ENCODE data around the gene BPIFB2.

The BPIFB2 gene

DNA sequence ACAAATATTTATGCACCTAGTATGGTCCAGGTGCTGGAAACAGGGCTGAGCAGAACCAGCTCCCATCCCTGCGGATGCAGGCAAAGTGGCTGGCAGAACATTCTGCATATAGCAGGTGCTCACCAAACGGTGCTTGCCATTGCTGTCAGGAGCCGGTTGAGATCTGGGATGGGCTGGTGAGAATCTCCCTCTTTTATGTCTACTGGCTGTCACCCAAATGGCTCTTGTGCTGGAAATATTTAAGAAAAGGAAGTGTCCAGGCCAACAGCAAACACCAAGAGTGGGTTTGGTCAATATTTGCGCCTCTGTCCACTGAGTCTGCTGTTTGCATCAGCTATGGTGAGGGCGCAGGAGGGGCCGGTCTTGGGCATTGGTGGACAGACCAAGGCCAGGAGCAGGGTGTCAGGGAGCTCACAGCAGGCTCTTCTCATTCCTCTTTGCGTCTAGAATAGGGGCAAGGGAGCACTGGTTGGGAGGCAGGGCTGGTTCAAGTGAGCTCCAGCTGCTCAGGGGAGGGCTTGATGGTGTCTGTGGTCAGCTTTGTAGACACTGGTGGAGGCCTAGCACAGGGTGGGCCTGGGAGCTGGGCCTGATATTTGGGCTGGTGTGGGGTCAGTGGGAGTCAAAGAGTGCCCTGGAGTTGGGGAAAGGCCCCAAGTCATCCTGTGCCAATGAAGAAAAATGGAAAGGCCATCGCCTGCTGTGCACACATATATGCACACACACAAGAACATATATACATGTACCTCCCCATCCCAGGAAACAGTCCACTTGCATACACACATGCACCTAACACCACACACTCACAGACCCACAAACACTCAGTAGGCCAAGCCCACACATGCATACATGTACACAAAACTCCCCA, 1.4 kb upstream of the BPIFB2 start:
- Histone ChIP-seq H3K27ac (no peak overlapping the region), H3K4me3 (no peak overlapping the region)
- DNase-seq (ENCODE audit: low spot score), result no peak
- TF ChIP-seq, protein P1, sequence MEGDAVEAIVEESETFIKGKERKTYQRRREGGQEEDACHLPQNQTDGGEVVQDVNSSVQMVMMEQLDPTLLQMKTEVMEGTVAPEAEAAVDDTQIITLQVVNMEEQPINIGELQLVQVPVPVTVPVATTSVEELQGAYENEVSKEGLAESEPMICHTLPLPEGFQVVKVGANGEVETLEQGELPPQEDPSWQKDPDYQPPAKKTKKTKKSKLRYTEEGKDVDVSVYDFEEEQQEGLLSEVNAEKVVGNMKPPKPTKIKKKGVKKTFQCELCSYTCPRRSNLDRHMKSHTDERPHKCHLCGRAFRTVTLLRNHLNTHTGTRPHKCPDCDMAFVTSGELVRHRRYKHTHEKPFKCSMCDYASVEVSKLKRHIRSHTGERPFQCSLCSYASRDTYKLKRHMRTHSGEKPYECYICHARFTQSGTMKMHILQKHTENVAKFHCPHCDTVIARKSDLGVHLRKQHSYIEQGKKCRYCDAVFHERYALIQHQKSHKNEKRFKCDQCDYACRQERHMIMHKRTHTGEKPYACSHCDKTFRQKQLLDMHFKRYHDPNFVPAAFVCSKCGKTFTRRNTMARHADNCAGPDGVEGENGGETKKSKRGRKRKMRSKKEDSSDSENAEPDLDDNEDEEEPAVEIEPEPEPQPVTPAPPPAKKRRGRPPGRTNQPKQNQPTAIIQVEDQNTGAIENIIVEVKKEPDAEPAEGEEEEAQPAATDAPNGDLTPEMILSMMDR (IDR thresholded peaks at IDR 0.05), result no peak

DNA sequence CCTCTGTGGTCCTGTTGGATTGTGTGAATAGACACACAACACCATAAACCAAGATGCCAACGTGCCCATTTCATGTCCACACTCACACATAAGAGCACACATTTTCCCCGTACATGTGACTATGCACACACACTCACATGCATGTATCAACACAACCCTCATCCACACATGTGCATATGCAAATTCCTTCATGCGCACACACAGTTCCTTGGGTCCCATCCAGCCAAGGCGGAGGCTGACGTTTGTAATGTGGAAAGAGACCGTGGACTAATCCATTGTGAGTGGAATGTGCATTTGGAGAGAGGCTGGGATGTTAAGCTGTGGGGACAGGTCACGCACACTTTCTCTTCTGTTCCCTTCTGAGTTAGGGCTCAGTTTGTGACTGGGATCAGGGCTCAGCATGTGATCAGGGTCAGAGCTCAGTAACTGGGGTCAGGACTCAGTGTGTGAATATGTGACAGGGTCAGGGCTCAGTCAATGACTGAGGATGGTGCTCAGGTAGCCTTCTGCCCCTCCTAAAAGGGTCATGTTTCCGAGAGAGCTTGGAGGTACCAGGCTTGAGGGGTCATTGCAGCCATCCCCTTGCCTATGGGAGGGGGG, 628 bp upstream of the BPIFB2 start:
- DNase-seq (ENCODE audit: low spot score), result no peak
- TF ChIP-seq, protein P1 (IDR thresholded peaks at IDR 0.05), result no peak
- Histone ChIP-seq H3K4me3 (no peak overlapping the region), H3K27ac (no peak overlapping the region)

DNA sequence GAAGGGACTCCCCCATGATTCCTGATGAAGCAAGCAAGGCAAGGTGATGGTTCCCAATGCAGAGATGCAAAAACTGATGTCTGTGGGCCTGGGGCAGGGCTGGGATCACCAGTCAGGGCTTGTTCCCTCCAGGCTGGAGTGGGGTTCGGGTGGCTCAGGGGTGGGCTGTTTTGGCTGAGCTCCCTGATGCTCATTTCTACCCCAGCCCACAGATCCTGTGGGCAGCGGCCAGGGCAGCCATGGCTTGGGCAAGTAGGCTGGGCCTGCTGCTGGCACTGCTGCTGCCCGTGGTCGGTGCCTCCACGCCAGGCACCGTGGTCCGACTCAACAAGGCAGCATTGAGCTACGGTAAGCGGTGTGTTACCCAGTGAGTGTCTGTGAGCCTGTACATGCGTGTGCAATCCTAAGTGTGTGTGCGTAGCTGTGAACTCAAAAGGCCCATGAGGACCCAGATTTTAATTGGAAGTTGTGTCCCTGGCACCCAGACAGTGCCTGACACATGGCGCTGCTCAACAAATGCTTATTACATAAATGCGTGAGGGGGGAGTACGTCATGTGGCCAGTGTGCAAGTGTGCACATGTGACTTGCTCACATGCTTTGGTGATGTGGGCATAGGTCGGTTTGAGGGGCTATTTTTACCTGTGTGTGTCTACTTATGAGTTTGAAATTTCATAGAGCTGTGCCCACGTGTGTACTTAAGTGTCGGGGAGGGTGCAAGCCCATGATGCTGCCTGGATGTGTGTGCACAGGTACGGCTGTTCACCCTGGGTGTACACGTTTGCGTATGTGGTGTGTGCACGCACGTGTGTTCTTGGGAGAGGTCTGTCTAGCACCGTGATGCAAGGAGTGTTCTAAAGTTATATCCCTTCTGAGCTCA, 1.1 kb downstream of the BPIFB2 start:
- TF ChIP-seq, protein P1 (IDR thresholded peaks at IDR 0.05), result no peak
- Histone ChIP-seq H3K4me3 (no peak overlapping the region), H3K27ac (no peak overlapping the region)
- no peak for DNase-seq (ENCODE audit: low spot score)

DNA sequence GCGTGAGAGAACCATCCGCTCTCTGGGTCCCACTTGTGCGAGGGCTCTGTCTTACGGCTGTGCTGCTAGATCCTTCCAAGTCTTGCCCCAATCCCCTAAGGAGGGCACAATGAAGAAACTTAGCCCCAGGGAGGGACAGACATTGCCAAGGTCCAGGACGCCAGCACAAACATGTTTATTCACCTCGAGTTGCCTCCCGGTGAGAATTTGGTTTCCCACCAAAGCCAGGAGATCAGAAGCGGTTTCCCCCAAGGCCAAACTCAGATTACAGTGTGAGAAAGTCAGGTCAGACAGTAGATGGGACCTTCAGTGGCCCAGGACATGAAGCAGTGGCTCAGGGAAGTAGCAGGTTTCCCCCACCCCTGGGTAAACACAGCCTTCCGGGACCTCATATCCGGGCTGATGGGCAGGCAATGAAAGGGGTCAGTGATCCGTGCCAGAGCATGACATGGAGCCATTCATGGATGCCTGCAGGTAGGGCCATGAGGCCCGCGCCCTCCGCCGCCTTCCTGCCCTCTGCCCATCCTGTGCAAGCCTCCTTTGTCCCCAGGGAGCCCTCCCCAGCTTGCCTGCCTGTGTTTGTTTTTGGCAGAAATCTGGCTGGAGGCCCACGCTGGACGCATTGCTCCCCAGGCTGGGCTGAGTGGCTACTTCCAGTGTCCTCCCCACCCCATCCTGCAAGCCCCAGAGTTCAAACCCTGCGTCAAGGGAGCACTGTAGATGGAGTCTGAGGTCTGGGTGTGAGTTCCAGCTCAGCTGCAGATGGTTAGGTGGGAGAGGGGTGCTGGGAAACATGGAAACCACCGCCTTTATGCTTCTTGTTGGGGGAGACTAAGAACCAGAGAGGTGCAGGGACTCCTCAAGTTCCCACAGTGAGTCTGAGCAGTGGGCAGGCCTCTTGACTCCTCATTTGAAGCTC, 2.0 kb downstream of the BPIFB2 start:
- TF ChIP-seq, protein P1 (IDR thresholded peaks at IDR 0.05), result no peak
- H3K4me3 ChIP-seq, result no peak overlapping the region
- H3K27ac ChIP-seq, result no peak overlapping the region
- DNase-seq (ENCODE audit: low spot score), result no peak

DNA sequence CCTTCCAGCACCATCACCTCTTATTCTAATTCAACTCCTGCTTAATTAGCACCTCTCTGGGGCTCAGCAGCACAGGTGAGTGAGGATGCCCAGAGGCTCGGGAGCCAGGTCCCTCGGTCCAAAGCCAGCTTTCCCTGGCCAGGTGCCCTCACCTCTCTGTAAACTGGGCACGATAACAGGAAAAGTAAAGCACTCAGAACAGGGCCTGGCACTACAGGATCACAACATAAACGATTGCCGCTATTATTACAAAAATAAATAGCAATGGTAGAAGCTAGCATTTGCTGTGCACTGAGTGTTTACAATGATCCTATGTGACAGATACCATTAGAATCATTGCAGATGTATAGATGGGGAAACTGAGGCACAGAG, 2.6 kb downstream of the BPIFB2 start:
- TF ChIP-seq, protein P1 (IDR thresholded peaks at IDR 0.05), result no peak
- Histone ChIP-seq H3K4me3 (no peak overlapping the region), H3K27ac (no peak overlapping the region)
- DNase-seq (ENCODE audit: low spot score), result no peak

DNA sequence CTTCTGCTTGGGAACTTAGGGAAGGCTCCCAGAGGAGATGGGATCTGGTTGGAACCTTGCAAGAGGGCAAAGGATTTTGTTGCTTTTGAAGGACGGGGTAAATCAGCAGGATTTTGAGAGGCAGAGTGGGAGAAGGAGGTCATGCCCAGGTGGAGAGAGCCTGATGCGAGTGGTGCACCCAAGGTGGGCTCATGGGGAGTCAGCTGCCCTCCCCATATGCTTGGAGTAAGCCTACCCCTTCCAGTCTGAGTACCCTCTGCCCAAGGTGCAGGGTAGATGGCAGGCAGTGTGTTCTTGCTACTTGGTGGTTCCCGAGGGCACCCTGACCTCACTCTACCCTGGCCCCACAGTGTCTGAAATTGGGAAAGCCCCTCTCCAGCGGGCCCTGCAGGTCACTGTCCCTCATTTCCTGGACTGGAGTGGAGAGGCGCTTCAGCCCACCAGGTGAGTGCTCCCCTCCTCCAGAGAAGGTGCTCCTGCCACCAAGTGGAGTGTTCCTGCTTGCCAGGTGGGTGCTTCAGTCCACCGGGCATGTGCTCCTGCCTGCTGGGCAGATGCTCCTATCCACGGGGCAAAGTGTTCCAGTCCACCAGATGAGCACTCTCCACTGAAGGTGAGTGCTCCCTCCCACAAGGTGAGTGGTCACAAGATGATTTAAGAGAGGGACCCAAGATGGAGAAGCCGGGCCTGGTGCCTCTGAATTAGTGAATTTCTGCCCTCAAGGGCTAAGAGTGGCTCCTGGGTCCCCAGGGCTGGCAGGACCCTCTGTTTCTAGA, 3.4 kb downstream of the BPIFB2 start:
- Histone ChIP-seq H3K4me3 (no peak overlapping the region), H3K27ac (no peak overlapping the region)
- DNase-seq (ENCODE audit: low spot score), result no peak
- TF ChIP-seq, protein P1 (IDR thresholded peaks at IDR 0.05), result no peak

Measured in coronary artery (tissue), 2 donors.